Hematopoietic multipotent progenitor cell treated with erythropoietin and hydrocortisone succinate and interleukin-3 and kit ligand, for 15 days (in vitro differentiated cells): ENCODE data around the gene AGAP1.
A peak's percentile ranks its signal among the peaks of the same experiment; 100 is the strongest.

Source experiments
- DNase-seq: peaks from one replicate; pipeline ENCODE4 v3.0.0-alpha.2; 2015; ENCODE audit warnings: low spot score

AGAP1 gene

GRCh38 chr2:235876099-235876679 is 382.3 kb downstream of the AGAP1 start:
- DNase-seq, result no peak

GRCh38 chr2:235877275-235877802 is 383.5 kb downstream of the AGAP1 start:
- DNase-seq, result no peak

DNA sequence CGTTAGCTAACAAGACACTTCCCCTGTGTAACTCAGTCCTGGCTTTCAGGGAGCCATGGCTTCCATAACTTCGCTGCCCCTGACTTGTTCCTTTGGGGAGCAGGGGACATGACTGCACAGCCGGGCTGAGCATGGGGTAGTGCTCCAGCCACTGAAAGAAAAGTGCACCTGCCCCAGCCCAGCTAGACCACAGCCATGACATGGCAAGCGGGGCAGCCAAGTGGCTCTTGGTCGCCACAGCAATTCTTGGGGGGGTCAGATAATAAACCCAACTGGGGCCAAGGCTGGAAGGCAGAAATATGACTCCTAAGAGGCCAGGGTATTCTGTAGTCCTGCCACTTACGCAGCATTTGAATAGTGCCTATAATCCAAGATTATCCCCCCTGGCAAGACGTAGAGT is 385.3 kb downstream of the AGAP1 start:
- DNase-seq, result no peak

GRCh38 chr2:235883675-235884074 is 389.8 kb downstream of the AGAP1 start:
- no peak for DNase-seq

- no peak for DNase-seq
These were observed 395.4 kb downstream of the AGAP1 start for GRCh38 chr2:235889302-235889630.

- DNase-seq, result no peak
These were observed 399.4 kb downstream of the AGAP1 start for GRCh38 chr2:235893129-235893698.

DNA sequence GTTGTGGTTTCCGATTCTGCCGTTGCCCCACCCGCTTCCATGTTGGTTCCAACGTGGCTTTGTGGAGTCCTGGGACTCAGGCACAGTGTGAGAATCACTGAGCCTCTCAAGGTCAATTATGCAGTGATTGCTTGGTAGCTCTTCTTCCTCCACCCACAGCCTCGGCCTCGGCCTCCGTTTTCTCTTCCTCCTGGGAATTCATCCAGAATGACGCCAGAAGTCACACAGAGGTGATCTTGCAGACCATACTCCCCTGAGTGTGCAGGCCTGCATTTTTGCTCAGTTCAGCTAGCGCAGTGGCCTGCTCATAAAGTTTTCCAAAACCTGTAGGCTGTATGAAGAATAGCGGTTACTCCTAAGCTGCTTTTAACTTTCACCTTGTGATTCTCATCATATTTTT is 401.0 kb downstream of the AGAP1 start:
- no peak for DNase-seq

GRCh38 chr2:235896061-235896460 is 402.2 kb downstream of the AGAP1 start:
- DNase-seq, result no peak

DNA sequence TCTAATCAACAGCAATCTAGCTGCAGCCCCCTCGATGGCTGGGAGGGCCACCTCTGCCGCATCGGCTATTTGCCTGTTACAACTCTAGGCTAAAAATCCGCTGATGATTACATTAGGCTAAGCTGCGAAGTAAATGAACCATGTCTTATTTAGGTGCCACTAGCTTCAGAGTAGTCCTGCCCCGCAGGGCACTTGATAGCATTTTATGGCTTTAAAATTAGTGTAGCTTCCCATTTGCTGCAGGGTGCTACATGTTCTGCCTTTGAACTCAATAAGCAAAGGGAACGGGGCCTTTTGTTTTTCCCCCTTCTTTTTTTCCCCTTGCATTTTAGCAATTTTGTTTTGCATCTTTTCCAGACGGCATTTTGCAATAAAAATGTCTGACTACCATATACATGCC is 404.1 kb downstream of the AGAP1 start:
- DNase-seq, result no peak

- DNase-seq, result no peak
These were observed 404.9 kb downstream of the AGAP1 start for GRCh38 chr2:235898766-235899165.

DNA sequence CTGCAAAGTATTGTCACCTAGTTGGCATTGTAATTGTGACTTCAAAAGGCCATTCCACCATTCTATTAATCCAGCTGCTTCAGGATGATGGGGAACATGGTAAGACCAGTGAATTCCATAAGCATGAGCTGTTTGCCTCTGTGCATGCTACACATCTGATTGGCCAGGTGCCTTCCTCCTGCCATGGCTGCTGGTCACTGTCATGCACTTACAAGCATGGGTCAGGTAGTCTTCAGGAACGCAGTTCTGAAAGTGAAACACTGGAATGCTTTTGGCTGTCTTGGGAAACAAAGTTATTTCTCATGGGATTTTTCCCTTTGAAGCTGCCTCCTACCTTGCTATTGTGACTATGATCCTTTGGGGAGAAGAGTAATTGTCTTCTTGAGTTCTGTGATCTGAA is 406.8 kb downstream of the AGAP1 start:
- no peak for DNase-seq

DNA sequence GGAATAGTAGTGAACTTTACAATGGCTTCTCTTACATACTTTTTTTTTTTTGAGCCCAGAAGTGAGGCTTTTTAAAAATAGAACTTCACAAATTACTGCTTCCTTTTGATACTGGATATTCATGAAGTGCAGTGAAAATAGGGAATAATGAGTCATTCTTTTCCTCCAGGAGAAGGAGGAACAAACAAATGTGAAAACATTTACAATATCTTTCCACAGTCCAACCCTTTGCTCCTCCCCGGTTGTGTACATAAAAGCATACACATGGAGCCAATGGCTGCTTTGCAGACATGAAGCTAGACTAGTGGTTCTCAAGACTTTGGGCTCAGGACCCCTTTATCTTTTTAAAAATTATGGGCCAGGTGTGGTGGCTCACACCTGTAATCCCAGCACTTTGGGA is 407.4 kb downstream of the AGAP1 start:
- DNase-seq, result no peak

DNA sequence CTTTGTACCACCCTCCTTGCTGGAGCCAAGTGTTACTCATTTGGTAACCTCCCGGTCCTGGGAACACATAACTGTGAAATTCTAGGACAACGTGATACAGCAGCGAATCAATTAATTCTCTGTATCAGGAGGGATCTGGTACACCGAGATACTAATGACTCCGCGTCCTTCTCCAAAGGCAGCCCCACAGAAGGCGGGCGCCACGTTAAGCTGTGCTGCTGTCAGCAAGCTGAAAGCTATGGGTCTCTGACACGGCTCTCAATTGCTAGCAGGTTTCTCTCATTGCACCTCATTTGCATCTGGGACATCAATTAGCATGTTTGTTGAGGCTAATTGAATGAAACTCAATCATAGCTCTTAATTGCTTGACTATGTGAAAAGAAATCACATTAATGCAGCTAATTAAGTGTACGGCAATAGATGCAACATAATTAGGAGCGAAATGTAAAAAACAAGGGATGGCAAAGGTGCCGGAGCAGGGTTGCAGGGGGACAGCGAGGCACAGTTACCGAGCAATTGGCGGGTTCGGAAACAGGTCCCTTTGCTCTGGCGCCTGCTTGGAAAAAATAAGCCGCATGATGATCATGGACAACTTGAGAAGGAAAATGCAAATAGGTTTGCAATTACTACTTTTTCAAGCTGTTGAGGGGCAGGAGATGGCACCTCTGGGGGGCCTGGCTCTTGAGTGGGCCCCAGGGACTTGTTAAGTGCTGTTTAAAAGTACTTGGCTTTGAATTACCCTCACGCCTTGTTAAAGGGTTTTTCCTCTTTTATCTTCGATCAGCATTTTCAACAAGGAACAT is 410.1 kb downstream of the AGAP1 start:
- no peak for DNase-seq

GRCh38 chr2:235904585-235904931 is 410.7 kb downstream of the AGAP1 start:
- no peak for DNase-seq

GRCh38 chr2:235908826-235909225 is 415.0 kb downstream of the AGAP1 start:
- peak; percentile 4 for DNase-seq

GRCh38 chr2:235909358-235909757 is 415.5 kb downstream of the AGAP1 start:
- peak; percentile 66 for DNase-seq

- DNase-seq, result no peak
These were observed 416.2 kb downstream of the AGAP1 start for GRCh38 chr2:235910067-235910466.

GRCh38 chr2:235911125-235911524 is 417.3 kb downstream of the AGAP1 start:
- no peak for DNase-seq

GRCh38 chr2:235911633-235912233 is 417.9 kb downstream of the AGAP1 start:
- no peak for DNase-seq

DNA sequence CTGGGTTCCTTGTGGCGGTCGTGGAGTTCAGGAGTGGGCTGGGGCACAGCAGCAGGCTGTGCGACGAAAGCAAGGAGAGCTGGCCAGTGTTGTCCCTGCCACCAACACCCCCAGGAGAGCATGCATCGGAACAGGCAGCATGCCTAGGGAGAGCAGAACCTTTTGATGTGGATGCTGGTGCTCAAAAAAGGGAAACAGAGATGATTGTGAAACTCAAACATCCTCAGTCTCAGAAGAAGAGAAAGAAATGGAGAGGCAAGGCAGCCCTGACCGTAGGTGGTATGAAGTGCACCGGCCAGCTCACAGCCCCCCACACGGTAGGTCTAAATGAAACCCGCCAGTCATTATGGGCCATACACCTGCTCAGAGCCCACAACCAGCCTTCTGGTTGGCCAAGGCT is 420.9 kb downstream of the AGAP1 start:
- no peak for DNase-seq

- DNase-seq, result no peak
These were observed 423.7 kb downstream of the AGAP1 start for GRCh38 chr2:235917506-235917905.

DNA sequence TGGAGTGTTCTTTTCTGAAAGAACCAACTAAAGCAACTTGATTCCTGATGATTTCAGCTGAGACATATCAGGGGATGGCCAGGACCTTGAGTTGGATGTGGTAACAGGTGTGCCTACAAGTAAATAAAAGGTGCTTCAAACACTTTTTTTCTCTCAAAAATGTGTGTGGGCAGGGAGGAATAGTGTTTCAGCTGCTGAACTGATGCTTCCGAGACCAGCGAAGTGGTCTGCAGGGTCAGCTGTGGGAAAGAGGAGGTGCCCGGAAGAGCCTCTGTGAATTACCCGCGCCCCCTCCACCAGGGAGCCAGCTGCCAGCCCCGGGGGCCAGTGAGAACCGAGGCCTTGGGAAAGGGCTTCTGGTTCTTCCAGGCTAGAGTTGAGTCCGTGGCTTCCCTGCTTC is 425.0 kb downstream of the AGAP1 start:
- DNase-seq, result no peak

- no peak for DNase-seq
These were observed 426.5 kb downstream of the AGAP1 start for GRCh38 chr2:235920216-235920865.
